GM23338 (cell line): ENCODE measurements around the gene DLGAP4. TPM values are rescaled to one million over a fixed set of nuclear protein-coding genes. Genes with fewer than 3 reads are reported as not detected.
A peak's percentile ranks its signal among the peaks of the same experiment; 100 is the strongest.

Experiments used
- ATAC-seq: fragments of 200-7000 bp; cut with Tn5 transposase; 3 replicates; pipeline ENCODE4 v1.9.1; 2020
- DNase-seq: peaks from one replicate; pipeline ENCODE4 v3.0.0-alpha.2; 2015; ENCODE audit warnings: low spot score
- H2AFZ ChIP-seq: fragments of 200-600 bp; sonication (generic); 2 replicates; pipeline ENCODE4 v1.8.0; 2016; ENCODE audit warnings: antibody characterized with exemption, mild to moderate bottlenecking, moderate library complexity
- H3F3A ChIP-seq: fragments of 200-600 bp; sonication (generic); replicated peaks from 2 replicates; pipeline ENCODE4 v1.8.0; 2017; ENCODE audit warnings: antibody characterized with exemption, mixed run types, low read depth
- H3K27ac ChIP-seq: fragments of 200-600 bp; sonication (generic); 2 replicates; pipeline ENCODE4 v1.6.1; 2016; ENCODE audit warnings: low read depth
- H3K27me3 ChIP-seq: fragments of 200-600 bp; sonication (generic); 2 replicates; pipeline ENCODE4 v1.8.0; 2016; ENCODE audit warnings: mild to moderate bottlenecking, mixed run types, moderate library complexity; ENCODE audit not compliant: insufficient read depth
- H3K36me3 ChIP-seq: fragments of 200-600 bp; sonication (generic); 2 replicates; pipeline ENCODE4 v1.8.0; 2016; ENCODE audit warnings: mild to moderate bottlenecking; ENCODE audit not compliant: insufficient read depth
- H3K4me1 ChIP-seq: fragments of 200-600 bp; sonication (generic); 2 replicates; pipeline ENCODE4 v1.8.0; 2016; ENCODE audit warnings: mild to moderate bottlenecking, moderate library complexity; ENCODE audit not compliant: insufficient read depth
- H3K4me2 ChIP-seq: fragments of 200-600 bp; sonication (generic); 2 replicates; pipeline ENCODE4 v1.7.1; 2017; ENCODE audit warnings: mixed run types
- H3K4me3 ChIP-seq: fragments of 200-600 bp; sonication (generic); 2 replicates; pipeline ENCODE4 v1.6.1; 2016; ENCODE audit warnings: mixed run types
- H3K79me2 ChIP-seq: fragments of 200-600 bp; sonication (generic); replicated peaks from 2 replicates; pipeline ENCODE4 v1.8.0; 2017; ENCODE audit warnings: mild to moderate bottlenecking; ENCODE audit not compliant: insufficient read depth
- H3K9me2 ChIP-seq: fragments of 200-600 bp; sonication (generic); 2 replicates; pipeline ENCODE4 v1.8.0; 2017; ENCODE audit not compliant: insufficient read depth
- H4K20me1 ChIP-seq: fragments of 200-600 bp; sonication (generic); replicated peaks from 2 replicates; pipeline ENCODE4 v1.8.0; 2017; ENCODE audit warnings: mild to moderate bottlenecking; ENCODE audit not compliant: insufficient read depth
- H3K27ac Mint-ChIP-seq: 2 replicates; pipeline ENCODE4 v1.8.0; 2020; ENCODE audit warnings: inconsistent platforms, mild to moderate bottlenecking, moderate library complexity, mixed read lengths
- H3K27me3 Mint-ChIP-seq: 3 replicates; pipeline ENCODE4 v1.8.0; 2022; ENCODE audit warnings: low read depth, mild to moderate bottlenecking, moderate library complexity, mixed read lengths, inconsistent platforms; ENCODE audit not compliant: insufficient read depth, poor library complexity
- H3K36me3 Mint-ChIP-seq: 3 replicates; pipeline ENCODE4 v1.8.0; 2021; ENCODE audit warnings: low read depth, mild to moderate bottlenecking, inconsistent platforms, moderate library complexity, mixed read lengths
- H3K4me1 Mint-ChIP-seq: 3 replicates; pipeline ENCODE4 v1.8.0; 2020; ENCODE audit warnings: mild to moderate bottlenecking, inconsistent platforms, mixed read lengths
- H3K4me3 Mint-ChIP-seq: 3 replicates; pipeline ENCODE4 v1.8.0; 2021; ENCODE audit warnings: moderate library complexity, mild to moderate bottlenecking, inconsistent platforms, mixed read lengths
- H3K9me3 Mint-ChIP-seq: 3 replicates; pipeline ENCODE4 v1.8.0; 2020; ENCODE audit warnings: moderate library complexity, mild to moderate bottlenecking, inconsistent platforms, mixed read lengths
- CREB1 ChIP-seq: fragments of 250-450 bp; sonication (Bioruptor Pico); IDR thresholded peaks from 2 replicates; pipeline ENCODE4 v1.5.0; 2020; ENCODE audit warnings: low read depth, mild to moderate bottlenecking, moderate library complexity
- CTCF ChIP-seq, 2 experiments: fragments of 200-600 bp in 1 of 2; sonication (generic) in 1 of 2; conservative IDR thresholded peaks; 2 replicates each; pipeline versions ENCODE4 v1.5.1 to v1.6.1; 2016 to 2017; ENCODE audit warnings: antibody characterized with exemption in 2 of 2, low read depth in 2 of 2, mild to moderate bottlenecking in 2 of 2, moderate library complexity in 1 of 2
- EZH2 ChIP-seq: fragments of 200-600 bp; sonication (generic); IDR thresholded peaks from one replicate; pipeline ENCODE4 v1.8.0; 2017; ENCODE audit warnings: antibody characterized with exemption, mild to moderate bottlenecking, low read depth; ENCODE audit not compliant: unreplicated experiment
- EZH2phosphoT487 ChIP-seq: fragments of 200-600 bp; sonication (generic); IDR thresholded peaks from one replicate; pipeline ENCODE4 v1.8.1; 2018; ENCODE audit warnings: antibody characterized with exemption; ENCODE audit not compliant: unreplicated experiment
- JUNB ChIP-seq: IDR thresholded peaks from one replicate; pipeline ENCODE4 v1.6.1; 2016; ENCODE audit warnings: antibody characterized with exemption; ENCODE audit not compliant: unreplicated experiment
- REST ChIP-seq: IDR thresholded peaks from one replicate; pipeline ENCODE4 v1.6.1; 2018; ENCODE audit warnings: antibody characterized with exemption; ENCODE audit not compliant: unreplicated experiment
- STAT1 ChIP-seq: IDR thresholded peaks from one replicate; pipeline ENCODE4 v1.6.1; 2016; ENCODE audit warnings: antibody characterized with exemption; ENCODE audit not compliant: unreplicated experiment
- ZNF114 ChIP-seq: fragments of 250-450 bp; sonication (Bioruptor Pico); IDR thresholded peaks from 2 replicates; pipeline ENCODE4 v1.5.0; 2020; ENCODE audit warnings: mild to moderate bottlenecking, moderate library complexity
- ZNF331 ChIP-seq: fragments of 250-450 bp; sonication (Bioruptor Pico); IDR thresholded peaks from 2 replicates; pipeline ENCODE4 v1.5.0; 2020; ENCODE audit warnings: low read depth, mild to moderate bottlenecking, moderate library complexity
- polyA plus RNA-seq: library from polyadenylated mRNA; unstranded; fragments of >200 nt; fragmentation: Nextera tagmentation; extraction: Ambion mirVana; gene quantifications from 2 replicates; pipeline ENCODE4 v1.2.1, GENCODE V29; 2016
- total RNA-seq: library from RNA; depleted of rRNA; stranded (reverse); fragments of >200 nt; shearing (Covaris generic); gene quantifications from 2 replicates; pipeline ENCODE4 v1.2.3, GENCODE V29; 2014

Gene DLGAP4
- total and polyA plus RNA-seq, 2 experiments from 2014 or later = 46.1 to 52.2 TPM

DNA sequence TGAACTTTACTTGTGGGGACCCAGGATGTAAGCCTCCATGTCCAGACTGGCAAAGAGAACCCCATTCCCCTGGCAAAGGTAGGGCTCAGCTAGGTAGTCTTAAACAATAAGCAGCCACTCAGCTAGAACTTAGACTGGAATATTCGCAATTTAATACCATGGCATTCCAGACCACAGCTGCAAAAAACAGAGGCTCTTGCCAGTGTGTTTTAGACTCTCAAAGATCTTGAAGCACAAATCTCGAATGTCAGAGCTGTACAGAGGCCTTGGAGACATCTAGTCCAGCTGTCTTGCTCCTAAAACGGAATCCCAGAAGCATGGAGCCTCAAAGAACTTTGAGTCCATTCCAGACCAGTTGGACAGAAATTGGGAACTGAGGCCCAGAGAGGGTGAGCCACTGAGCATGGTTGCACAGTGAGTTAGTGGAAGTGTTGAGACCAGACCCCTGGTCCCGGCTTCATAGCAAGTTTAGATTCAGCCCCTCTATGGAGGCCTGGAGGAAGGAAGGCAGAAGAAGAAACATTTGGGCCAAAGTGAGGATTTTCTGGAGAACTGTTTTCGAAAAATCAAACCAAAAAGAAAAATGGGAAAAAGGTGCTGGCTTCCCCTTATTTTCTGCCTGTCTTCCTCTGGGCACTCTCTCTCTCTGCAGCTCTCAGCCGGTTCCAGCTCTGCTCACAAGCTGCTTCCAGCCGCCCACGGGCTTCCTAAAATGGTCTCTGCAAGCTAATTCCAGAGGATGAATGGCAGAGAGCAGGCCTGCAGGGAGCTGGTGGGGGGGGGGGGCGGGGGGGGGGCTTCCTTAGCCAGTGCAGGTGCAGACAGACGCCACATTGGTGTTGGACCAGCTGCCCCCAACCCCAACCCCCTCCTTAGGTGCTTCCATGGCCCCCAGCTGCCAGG, 37.4 kb upstream of the DLGAP4 start:
- no peak for DNase-seq
- no peak; the same call in 2 of the 3 replicates for ATAC-seq

More for the DNA sequence above, 37.4 kb upstream of the DLGAP4 start:
- H3F3A ChIP-seq = no peaks in the 10 kb centered on the region
- H3K4me3 Mint-ChIP-seq = no peak overlapping the region
- H3K9me2 ChIP-seq = no peaks in the 10 kb centered on the region
- H3K9me3 Mint-ChIP-seq = no peaks in the 10 kb centered on the region
- 0 out of 2 replicates have a peak overlapping the region, but pooled peaks have one; percentile 2 for H3K27ac Mint-ChIP-seq
- H2AFZ ChIP-seq = no peak overlapping the region
- H3K27me3 Mint-ChIP-seq = peaks cover 9% of the 10 kb centered on the region
- H3K4me1 Mint-ChIP-seq = peaks cover 36% of the 10 kb centered on the region
- no peaks in the 10 kb centered on the region for H3K27me3 ChIP-seq
- TF ChIP-seq REST = no peak
- no peak for TF ChIP-seq CTCF (conservative IDR thresholded peaks at IDR 0.05; ENCODE audit: low read depth in 2 of 2)
- no peak for TF ChIP-seq CREB1
- TF ChIP-seq JUNB = no peak
- no peak for TF ChIP-seq EZH2phosphoT487
- TF ChIP-seq EZH2 = no peak
- TF ChIP-seq ZNF331 = no peak
- no peak for TF ChIP-seq STAT1
- TF ChIP-seq ZNF114 = no peak
- H3K79me2 ChIP-seq = no peaks in the 10 kb centered on the region
- no peak overlapping the region for H3K4me2 ChIP-seq
- H3K4me3 ChIP-seq = no peak overlapping the region
- H4K20me1 ChIP-seq = no peaks in the 10 kb centered on the region
- H3K36me3 ChIP-seq = no peaks in the 10 kb centered on the region
- no peaks in the 10 kb centered on the region for H3K4me1 ChIP-seq
- no peaks in the 10 kb centered on the region for H3K36me3 Mint-ChIP-seq
- H3K27ac ChIP-seq = no peak overlapping the region
